ENCODE data around the gene CDH4.

GRCh38 chr20:61779176-61779965, 527.3 kb downstream of the CDH4 start:
- TF ChIP-seq CTCF (conservative IDR thresholded peaks at IDR 0.05) (no peak), EZH2 (IDR thresholded peaks at IDR 0.05; ENCODE audit: low read depth) (no peak)
